HepG2 (cell line): ENCODE data around the gene THRB. TPM values are rescaled to one million over a fixed set of nuclear protein-coding genes. Genes with fewer than 3 reads are reported as not detected.

Source experiments
- ATAC-seq: fragments of 200-7000 bp; cut with Tn5 transposase; 3 replicates; pipeline ENCODE4 v1.9.1; 2020; ENCODE audit warnings: mild to moderate bottlenecking, moderate library complexity
- BruUV-seq: library from RNA; stranded (reverse); fragments of 400-500 nt; replicated peaks from 2 replicates; lab custom pipeline; 2021; lab: Mats Ljungman, UMichigan
- CTCF ChIA-PET: fragments of 300-600 bp; formaldehyde crosslinking; extraction: SDS; loops from one replicate; lab custom pipeline; 2021; ENCODE audit warnings: low total read pairs, inconsistent platforms, low intra/inter-chr PET ratio; lab: Yijun Ruan, JAX
- POLR2A ChIA-PET: fragments of 350-600 bp; sonication (Branson Sonifier 250); formaldehyde crosslinking; loops from one replicate; lab custom pipeline; 2020; ENCODE audit warnings: antibody characterized with exemption, inconsistent platforms; lab: Yijun Ruan, JAX
- DNase-seq: peaks from one replicate; pipeline ENCODE4 v3.0.0-alpha.2; 2015; ENCODE audit warnings: low spot score
- FAIRE-seq: peaks from 3 replicates; lab custom pipeline; 2011; peaks lifted over from hg19 to GRCh38; lab: Jason Lieb, UNC
- H2AFZ ChIP-seq: one replicate; pipeline ENCODE4 v1.6.1; 2011; ENCODE audit warnings: low read length, inconsistent platforms
- H3K27ac ChIP-seq: fragments of 300-600 bp; 3 replicates; pipeline ENCODE4 v1.8.0; 2011; ENCODE audit warnings: mixed run types, mild to moderate bottlenecking, mixed read lengths, low read length, inconsistent platforms; ENCODE audit not compliant: insufficient read depth; ENCODE audit errors: extremely low read length
- H3K27me3 ChIP-seq, 2 experiments: fragments of 200-600 bp in 1 of 2; 2 replicates in 1 of 2; 3 replicates in 1 of 2; pipeline versions ENCODE4 v1.6.0 to v1.8.0; 2011; ENCODE audit warnings: low read length in 2 of 2, mild to moderate bottlenecking in 2 of 2, moderate library complexity in 2 of 2, inconsistent platforms in 1 of 2; ENCODE audit not compliant: insufficient read depth in 2 of 2, control insufficient read depth in 1 of 2
- H3K36me3 ChIP-seq, 2 experiments: fragments of 200-600 bp in 1 of 2; replicated peaks in 1 of 2; 2 replicates in 1 of 2; 3 replicates in 1 of 2; pipeline versions ENCODE4 v1.5.1 to v1.8.0; 2011; ENCODE audit warnings: low read length in 2 of 2, inconsistent platforms in 1 of 2; ENCODE audit not compliant: insufficient read depth in 2 of 2, control insufficient read depth in 1 of 2
- H3K4me1 ChIP-seq: 2 replicates; pipeline ENCODE4 v1.5.1; 2012; ENCODE audit warnings: low read length, inconsistent platforms; ENCODE audit not compliant: insufficient read depth
- H3K4me2 ChIP-seq: 2 replicates; pipeline ENCODE4 v1.6.0; 2011; ENCODE audit warnings: low read depth, low read length, inconsistent platforms
- H3K4me3 ChIP-seq, 3 experiments: fragments of 200-600 bp in 1 of 3; sonication (generic), shearing (Covaris generic) in 1 of 3; replicated peaks in 1 of 3; 2 replicates each; pipeline ENCODE4 v1.5.1; 2011 to 2016; ENCODE audit warnings: low read length in 3 of 3, inconsistent platforms in 2 of 3, low read depth in 2 of 3, mild to moderate bottlenecking in 2 of 3, control low read depth in 1 of 3, mixed read lengths in 1 of 3; ENCODE audit not compliant: insufficient read depth in 1 of 3
- H3K79me2 ChIP-seq: one replicate; pipeline ENCODE4 v1.6.1; 2011; ENCODE audit warnings: low read length, inconsistent platforms; ENCODE audit not compliant: insufficient read depth
- H3K9ac ChIP-seq: 2 replicates; pipeline ENCODE4 v1.6.0; 2011; ENCODE audit warnings: mild to moderate bottlenecking, low read depth, low read length, inconsistent platforms; ENCODE audit not compliant: insufficient read depth
- H3K9me3 ChIP-seq: 2 replicates; pipeline ENCODE4 v1.5.1; 2012; ENCODE audit warnings: mild to moderate bottlenecking, low read length
- H4K20me1 ChIP-seq: 2 replicates; pipeline ENCODE4 v1.6.0; 2011; ENCODE audit warnings: inconsistent platforms, mild to moderate bottlenecking, low read length, moderate library complexity; ENCODE audit not compliant: insufficient read depth
- CCDC6 ChIP-seq: sonication (generic); formaldehyde crosslinking; IDR thresholded peaks from 2 replicates; pipeline ENCODE4 v1.8.1; 2022; ENCODE audit warnings: mild to moderate bottlenecking, missing genetic modification reagents, moderate library complexity
- FOXO4 ChIP-seq: sonication (generic); formaldehyde crosslinking; conservative IDR thresholded peaks from 2 replicates; pipeline ENCODE4 v1.8.1; 2023; ENCODE audit warnings: missing genetic modification reagents
- HINFP ChIP-seq: sonication (generic); formaldehyde crosslinking; IDR thresholded peaks from 2 replicates; pipeline ENCODE4 v1.4.0; 2020; ENCODE audit warnings: low read depth, mild to moderate bottlenecking, missing genetic modification reagents
- KLF15 ChIP-seq: sonication (generic); formaldehyde crosslinking; IDR thresholded peaks from 2 replicates; pipeline ENCODE4 v1.8.1; 2023; ENCODE audit warnings: borderline replicate concordance, mild to moderate bottlenecking, inconsistent platforms, missing genetic modification reagents, mixed read lengths
- MEF2D ChIP-seq: sonication (generic); formaldehyde crosslinking; IDR thresholded peaks from 2 replicates; pipeline ENCODE4 v1.5.1; 2020; ENCODE audit warnings: mild to moderate bottlenecking, missing genetic modification reagents
- MXD3 ChIP-seq: IDR thresholded peaks from 2 replicates; pipeline ENCODE4 v1.6.1; 2016; ENCODE audit warnings: mild to moderate bottlenecking, missing biosample characterization, missing genetic modification reagents
- NFE2L2 ChIP-seq: fragments of 150-350 bp; IDR thresholded peaks from 2 replicates; pipeline ENCODE4 v1.6.1; 2014; ENCODE audit warnings: low read length
- SP140L ChIP-seq: sonication (generic); formaldehyde crosslinking; IDR thresholded peaks from 2 replicates; pipeline ENCODE4 v1.4.0; 2020; ENCODE audit warnings: missing genetic modification reagents, borderline replicate concordance
- SP5 ChIP-seq: IDR thresholded peaks from 2 replicates; pipeline ENCODE4 v1.6.1; 2016; ENCODE audit warnings: low read depth, borderline replicate concordance
- SRSF9 ChIP-seq: fragments of 200-400 bp; formaldehyde crosslinking; IDR thresholded peaks from 2 replicates; pipeline ENCODE4 v1.6.1; 2018; ENCODE audit warnings: borderline replicate concordance, mild to moderate bottlenecking, low read depth, low read length; ENCODE audit not compliant: insufficient read depth, poor library complexity, severe bottlenecking
- SSRP1 ChIP-seq: IDR thresholded peaks from 2 replicates; pipeline ENCODE4 v1.6.1; 2016; ENCODE audit warnings: control low read depth
- ZNF138 ChIP-seq: sonication (generic); formaldehyde crosslinking; IDR thresholded peaks from 2 replicates; pipeline ENCODE4 v1.5.0; 2020; ENCODE audit warnings: mild to moderate bottlenecking, low read depth, missing genetic modification reagents
- ZNF704 ChIP-seq: sonication (generic); formaldehyde crosslinking; IDR thresholded peaks from 2 replicates; pipeline ENCODE4 v1.8.1; 2023; ENCODE audit warnings: mild to moderate bottlenecking, inconsistent platforms, moderate library complexity, missing genetic modification reagents, borderline replicate concordance
- ZNF816 ChIP-seq: sonication (generic); formaldehyde crosslinking; IDR thresholded peaks from 2 replicates; pipeline ENCODE4 v1.8.0; 2022; ENCODE audit warnings: missing genetic modification reagents, mild to moderate bottlenecking, borderline replicate concordance
- ZNF883 ChIP-seq: sonication (generic); formaldehyde crosslinking; IDR thresholded peaks from 2 replicates; pipeline ENCODE4 v1.5.1; 2020; ENCODE audit warnings: mild to moderate bottlenecking, missing genetic modification reagents; ENCODE audit errors: not compliant biosample characterization
- ZSCAN22 ChIP-seq: sonication (generic); formaldehyde crosslinking; IDR thresholded peaks from 2 replicates; pipeline ENCODE4 v1.4.0; 2020; ENCODE audit warnings: mild to moderate bottlenecking, missing genetic modification reagents
- ZSCAN29 ChIP-seq: sonication (generic); formaldehyde crosslinking; conservative IDR thresholded peaks from 2 replicates; pipeline ENCODE4 v1.4.0; 2020; ENCODE audit warnings: mild to moderate bottlenecking, missing genetic modification reagents
- WGBS: methylation state at CpG from one replicate; pipeline ENCODE4 v1.1.6; 2017; ENCODE audit warnings: low lambda C conversion rate; 5-methylcytosine and 5-hydroxymethylcytosine counted together
- in situ Hi-C: cut with HindIII; loops from 2 replicates; pipeline ENCODE4 v1.10.0; 2017; ENCODE audit warnings: low pct_unique_long_range_greater_than_20kb; ENCODE audit not compliant: extremely low pct_ligation_motif_present
- intact Hi-C: fragments of 100-400 bp; cut with micrococcal nuclease; formaldehyde crosslinking; loops from one replicate; pipeline ENCODE4 v1.10.0; 2022; ENCODE audit not compliant: unreplicated experiment
- polyA plus RNA-seq, 8 experiments: library from polyadenylated mRNA; depleted of rRNA in 3 of 8; stranded (reverse) in 7 of 8; unstranded in 1 of 8; fragments of >200 nt; fragmentation: Illumina TruSeq in 4 of 8; extraction: Trizol in 4 of 8; gene quantifications; 2 replicates each; pipeline versions ENCODE4 v1.2.1 to v1.2.3, GENCODE V29; 2011 to 2016; ENCODE audit warnings: low read depth in 4 of 8, missing spikeins in 1 of 8, mixed read lengths in 1 of 8; ENCODE audit not compliant: insufficient read depth in 1 of 8
- total RNA-seq, 5 experiments: library from RNA; depleted of rRNA; stranded (reverse); fragments of >200 nt; fragmentation: Illumina TruSeq; extraction: Trizol; gene quantifications; 2 replicates each; pipeline ENCODE4 v1.2.3, GENCODE V29; 2016; ENCODE audit warnings: low read depth in 1 of 5

The THRB gene
- total and polyA plus RNA-seq, 2 of the 13 experiments (the other 11 are each of a cell fraction or from before 2014, with no cell fraction given): 4.7 to 22.7 TPM

- H3K9me3 ChIP-seq: no peaks in the 10 kb centered on the region
- intact Hi-C loops (no loop called here), in situ Hi-C loops (no loop called here)
- H3K4me3 ChIP-seq: no peak overlapping the region
- CTCF ChIA-PET: no interaction called here
- WGBS: 93% methylated on average over 1 of the region's 1 CpG
- H3K4me2 ChIP-seq: no peak overlapping the region
- no TSS peak for BruUV-seq
- no peaks in the 10 kb centered on the region for H3K27me3 ChIP-seq
- no peak for TF ChIP-seq FOXO4 (CRISPR knock-in tag)
- no peak for TF ChIP-seq ZNF883 (CRISPR knock-in tag)
- TF ChIP-seq ZNF138 (CRISPR knock-in tag): no peak
- no peak for TF ChIP-seq ZSCAN29 (CRISPR knock-in tag)
- no peak for TF ChIP-seq ZNF816 (CRISPR knock-in tag)
- TF ChIP-seq SRSF9: no peak
- TF ChIP-seq NFE2L2: no peak
- no peak for TF ChIP-seq CCDC6 (CRISPR knock-in tag)
- no peak for TF ChIP-seq ZSCAN22
- TF ChIP-seq SP5 (CRISPR knock-in tag): no peak
- no peak for TF ChIP-seq SSRP1 (CRISPR knock-in tag)
- no peak for TF ChIP-seq MEF2D (CRISPR knock-in tag)
- no peak for TF ChIP-seq HINFP (CRISPR knock-in tag)
- no peak for TF ChIP-seq KLF15 (CRISPR knock-in tag)
- TF ChIP-seq SP140L (CRISPR knock-in tag): no peak
- no peak for TF ChIP-seq MXD3 (CRISPR knock-in tag)
- TF ChIP-seq ZNF704 (CRISPR knock-in tag): no peak
- TF ChIP-seq, all 625 proteins: peak for 0
- Histone ChIP-seq H2AFZ (no peak overlapping the region), H3K27ac (no peak overlapping the region), H3K36me3 (no peaks in the 10 kb centered on the region), H4K20me1 (no peaks in the 10 kb centered on the region), H3K79me2 (peaks cover 3% of the 10 kb centered on the region), H3K9ac (no peak overlapping the region), H3K4me1 (no peaks in the 10 kb centered on the region)
- POLR2A ChIA-PET: no interaction called here
- ATAC-seq (no peak), FAIRE-seq (no peak), DNase-seq (no peak)
These were observed 30.3 kb downstream of the THRB start for GRCh38 chr3:24464389-24464788.
